HepG2 (cell line): ENCODE data around the gene FBRSL1.

Experiments
- ATF1 ChIP-seq: IDR thresholded peaks from 2 replicates; pipeline ENCODE4 v1.6.1; 2016; ENCODE audit warnings: mild to moderate bottlenecking, control low read depth
- CTCF ChIP-seq: sonication (generic); formaldehyde crosslinking; IDR thresholded peaks from 2 replicates; pipeline ENCODE4 v1.5.0; 2020; ENCODE audit warnings: mild to moderate bottlenecking, missing genetic modification reagents, moderate library complexity
- E2F5 ChIP-seq: sonication (generic); formaldehyde crosslinking; conservative IDR thresholded peaks from 2 replicates; pipeline ENCODE4 v1.4.0; 2020; ENCODE audit warnings: missing genetic modification reagents
- FOSL2 ChIP-seq: sonication (generic); formaldehyde crosslinking; IDR thresholded peaks from 2 replicates; pipeline ENCODE4 v1.4.0; 2020; ENCODE audit warnings: missing genetic modification reagents
- HIVEP1 ChIP-seq: sonication (generic); formaldehyde crosslinking; IDR thresholded peaks from 2 replicates; pipeline ENCODE4 v1.4.0; 2020; ENCODE audit warnings: mild to moderate bottlenecking, missing genetic modification reagents
- NR3C1 ChIP-seq: sonication (generic); formaldehyde crosslinking; IDR thresholded peaks from 2 replicates; pipeline ENCODE4 v1.4.0; 2020; ENCODE audit warnings: missing genetic modification reagents
- PATZ1 ChIP-seq: sonication (generic); formaldehyde crosslinking; IDR thresholded peaks from 2 replicates; pipeline ENCODE4 v1.4.0; 2020; ENCODE audit warnings: missing genetic modification reagents
- POLR2A ChIP-seq, 2 experiments: IDR thresholded peaks; 2 replicates each; pipeline ENCODE4 v1.6.1; 2011; ENCODE audit warnings: low read depth in 2 of 2, low read length in 2 of 2, mild to moderate bottlenecking in 1 of 2, moderate library complexity in 1 of 2; ENCODE audit not compliant: insufficient read depth in 1 of 2
- RBM22 ChIP-seq: fragments of 200-400 bp; formaldehyde crosslinking; optimal IDR thresholded peaks from 2 replicates; pipeline ENCODE3; 2017; ENCODE audit warnings: mild to moderate bottlenecking, low read length, moderate library complexity
- RFX5 ChIP-seq: IDR thresholded peaks from 2 replicates; pipeline ENCODE4 v1.6.1; 2011; ENCODE audit warnings: low read depth, low read length, improper control_type of control experiment
- ZNF597 ChIP-seq: sonication (generic); formaldehyde crosslinking; IDR thresholded peaks from 2 replicates; pipeline ENCODE4 v1.5.0; 2020; ENCODE audit warnings: missing genetic modification reagents

- TF ChIP-seq CTCF (CRISPR knock-in tag) (no peak), POLR2A (IDR thresholded peaks at IDR 0.05; ENCODE audit: insufficient read depth in 1 of 2, low read depth in 2 of 2, low read length in 2 of 2) (no peak), ATF1 (CRISPR knock-in tag) (no peak), HIVEP1 (CRISPR knock-in tag) (no peak), RFX5 (no peak), ZNF597 (CRISPR knock-in tag) (no peak), E2F5 (CRISPR knock-in tag) (no peak), NR3C1 (no peak), RBM22 (no peak), FOSL2 (CRISPR knock-in tag) (no peak), PATZ1 (CRISPR knock-in tag) (no peak)
Measured at GRCh38 chr12:132556216-132556615, 66.3 kb downstream of the FBRSL1 start.
